NT2/D1 (cell line): ENCODE measurements around the gene FIBCD1.

Experiments used
- SUZ12 ChIP-seq: IDR thresholded peaks from 2 replicates; pipeline ENCODE4 v1.6.1; 2011; ENCODE audit not compliant: insufficient read length, insufficient read depth; ENCODE audit errors: extremely low read depth
- YY1 ChIP-seq: IDR thresholded peaks from 2 replicates; pipeline ENCODE4 v1.6.1; 2011; ENCODE audit not compliant: insufficient read length, insufficient read depth
- ZNF274 ChIP-seq: IDR thresholded peaks from 2 replicates; pipeline ENCODE4 v1.6.1; 2011; ENCODE audit warnings: mild to moderate bottlenecking, low read depth, low read length

DNA sequence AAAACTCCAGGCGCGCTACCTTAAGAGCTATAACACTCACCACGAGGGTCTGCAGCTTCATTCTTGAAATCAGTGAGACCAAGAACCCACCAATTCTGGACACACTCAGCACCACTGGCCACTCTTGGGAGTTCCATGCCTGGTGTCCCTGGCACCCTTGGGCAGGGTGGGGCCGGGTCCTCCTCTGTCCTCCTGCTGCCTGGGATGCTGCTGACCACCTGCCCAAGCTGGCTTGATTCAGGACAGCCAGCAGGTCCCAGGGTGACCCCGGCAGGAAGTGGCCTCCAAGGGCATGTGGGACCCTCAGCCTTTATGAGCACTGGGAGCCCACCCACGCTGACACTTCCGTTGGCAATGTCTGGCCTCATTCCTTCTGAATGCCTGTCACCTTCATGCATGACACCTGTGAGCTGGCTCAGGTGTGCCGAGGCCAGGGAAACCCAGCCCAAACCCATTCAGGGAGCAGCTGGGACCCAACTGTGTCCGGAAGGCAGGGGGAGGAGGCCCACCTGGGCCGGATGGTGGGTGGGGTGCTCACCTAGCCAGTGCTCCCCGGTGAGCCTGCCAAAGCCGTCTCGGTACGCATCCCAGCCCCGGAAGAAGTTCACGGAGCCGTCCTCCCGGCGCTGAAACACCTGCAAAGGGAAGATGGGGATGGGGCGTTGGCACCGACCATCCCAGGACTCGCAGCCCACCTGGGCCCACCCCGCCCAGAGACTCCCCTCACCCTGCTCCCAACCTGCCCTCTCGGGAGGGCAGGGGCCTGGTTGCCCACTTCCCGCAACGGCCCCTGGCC is 27.6 kb downstream of the FIBCD1 start:
- TF ChIP-seq YY1 (no peak), ZNF274 (no peak), SUZ12 (no peak)
